ENCODE results near the gene RPL31. TPM values are rescaled to one million over a fixed set of nuclear protein-coding genes. Genes with fewer than 3 reads are reported as not detected.

RPL31 gene
- total and polyA plus RNA-seq, 2 experiments from 2014 or later: 1,256 to 1,571 TPM

DNA sequence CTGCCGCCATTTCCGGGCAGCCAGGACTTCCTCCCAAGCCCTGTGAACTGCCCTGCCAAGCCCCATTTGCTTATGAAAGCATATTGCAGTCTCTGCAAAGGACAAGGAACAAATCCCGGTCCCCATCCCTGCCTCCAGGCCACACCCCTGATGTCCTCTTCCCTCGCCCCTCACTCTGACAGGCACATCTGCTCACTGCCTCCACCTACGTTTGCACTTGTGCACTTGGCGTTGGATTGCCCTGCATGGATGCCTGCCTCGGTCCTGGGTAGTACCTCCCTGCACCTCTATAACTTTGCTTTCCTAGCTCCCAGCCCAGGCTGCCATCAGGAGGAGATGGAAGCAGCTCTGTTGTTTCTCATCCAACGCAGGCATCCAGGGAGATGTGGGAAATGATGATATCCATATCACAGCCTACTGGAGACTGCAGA lies 19.6 kb upstream of the RPL31 start:
- Histone ChIP-seq H3K9me2 (replicated peaks; ENCODE audit: insufficient read depth) (no peaks in the 10 kb centered on the region), H4K20me1 (ENCODE audit: insufficient read depth, poor library complexity, severe bottlenecking) (no peaks in the 10 kb centered on the region), H3K36me3 (replicated peaks; ENCODE audit: insufficient read depth, low read depth) (no peaks in the 10 kb centered on the region), H3K9me3 (ENCODE audit: low read depth) (no peaks in the 10 kb centered on the region), H3K4me3 (no peak overlapping the region), H3K27ac (no peak overlapping the region), H3K79me2 (no peaks in the 10 kb centered on the region), H3K4me1 (ENCODE audit: insufficient read depth) (peaks cover 21% of the 10 kb centered on the region), H3K27me3 (no peaks in the 10 kb centered on the region), H2AFZ (no peak overlapping the region), H3K4me2 (no peak overlapping the region)
- DNase-seq (ENCODE audit: low spot score): no peak
- TF ChIP-seq EZH2 (IDR thresholded peaks at IDR 0.05; ENCODE audit: borderline replicate concordance) (no peak), EZH2phosphoT487 (IDR thresholded peaks at IDR 0.05; ENCODE audit: low read depth, severe bottlenecking, unreplicated experiment) (no peak)
- TF ChIP-seq, protein P1, sequence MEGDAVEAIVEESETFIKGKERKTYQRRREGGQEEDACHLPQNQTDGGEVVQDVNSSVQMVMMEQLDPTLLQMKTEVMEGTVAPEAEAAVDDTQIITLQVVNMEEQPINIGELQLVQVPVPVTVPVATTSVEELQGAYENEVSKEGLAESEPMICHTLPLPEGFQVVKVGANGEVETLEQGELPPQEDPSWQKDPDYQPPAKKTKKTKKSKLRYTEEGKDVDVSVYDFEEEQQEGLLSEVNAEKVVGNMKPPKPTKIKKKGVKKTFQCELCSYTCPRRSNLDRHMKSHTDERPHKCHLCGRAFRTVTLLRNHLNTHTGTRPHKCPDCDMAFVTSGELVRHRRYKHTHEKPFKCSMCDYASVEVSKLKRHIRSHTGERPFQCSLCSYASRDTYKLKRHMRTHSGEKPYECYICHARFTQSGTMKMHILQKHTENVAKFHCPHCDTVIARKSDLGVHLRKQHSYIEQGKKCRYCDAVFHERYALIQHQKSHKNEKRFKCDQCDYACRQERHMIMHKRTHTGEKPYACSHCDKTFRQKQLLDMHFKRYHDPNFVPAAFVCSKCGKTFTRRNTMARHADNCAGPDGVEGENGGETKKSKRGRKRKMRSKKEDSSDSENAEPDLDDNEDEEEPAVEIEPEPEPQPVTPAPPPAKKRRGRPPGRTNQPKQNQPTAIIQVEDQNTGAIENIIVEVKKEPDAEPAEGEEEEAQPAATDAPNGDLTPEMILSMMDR (IDR thresholded peaks at IDR 0.05; ENCODE audit: poor library complexity): no peak
- 86% methylated on average over 8 of the region's 8 CpGs for WGBS (ENCODE audit: low lambda C conversion rate, missing lambda C conversion rate)

DNA sequence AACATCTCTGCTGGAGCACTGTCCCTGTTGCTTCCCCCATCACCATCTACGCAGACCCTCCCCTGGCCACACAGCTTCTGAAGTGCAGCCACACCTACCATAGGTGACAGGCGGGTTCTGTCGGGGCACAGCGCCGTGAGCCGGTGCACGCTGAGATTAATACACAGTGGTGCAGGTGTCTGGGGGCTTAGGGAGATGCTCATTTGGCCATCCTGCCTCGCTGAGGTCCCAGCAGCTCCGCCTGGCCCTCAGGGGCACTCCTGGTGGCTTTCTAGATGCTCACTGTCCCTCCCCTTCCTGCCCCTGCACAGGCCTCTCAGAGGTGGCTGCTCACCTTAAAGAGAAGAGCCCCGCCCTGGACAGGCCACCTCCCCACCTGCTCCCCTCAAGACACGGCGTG lies 18.9 kb upstream of the RPL31 start:
- no peak overlapping the region for H3K4me2 ChIP-seq
- TF ChIP-seq EZH2 (IDR thresholded peaks at IDR 0.05; ENCODE audit: borderline replicate concordance) (no peak), EZH2phosphoT487 (IDR thresholded peaks at IDR 0.05; ENCODE audit: low read depth, severe bottlenecking, unreplicated experiment) (no peak)
- TF ChIP-seq, protein P1 (IDR thresholded peaks at IDR 0.05; ENCODE audit: poor library complexity): no peak
- no peaks in the 10 kb centered on the region for H3K79me2 ChIP-seq
- WGBS (ENCODE audit: low lambda C conversion rate, missing lambda C conversion rate): 98% methylated on average over 12 of the region's 12 CpGs
- H2AFZ ChIP-seq: no peak overlapping the region
- H3K36me3 ChIP-seq (replicated peaks; ENCODE audit: insufficient read depth, low read depth): no peaks in the 10 kb centered on the region
- H3K4me1 ChIP-seq (ENCODE audit: insufficient read depth): peaks cover 21% of the 10 kb centered on the region
- H3K27me3 ChIP-seq: no peaks in the 10 kb centered on the region
- H3K27ac ChIP-seq: no peak overlapping the region
- no peak for DNase-seq (ENCODE audit: low spot score)
- no peaks in the 10 kb centered on the region for H4K20me1 ChIP-seq (ENCODE audit: insufficient read depth, poor library complexity, severe bottlenecking)
- no peaks in the 10 kb centered on the region for H3K9me2 ChIP-seq (replicated peaks; ENCODE audit: insufficient read depth)
- H3K9me3 ChIP-seq (ENCODE audit: low read depth): no peaks in the 10 kb centered on the region
- no peak overlapping the region for H3K4me3 ChIP-seq

DNA sequence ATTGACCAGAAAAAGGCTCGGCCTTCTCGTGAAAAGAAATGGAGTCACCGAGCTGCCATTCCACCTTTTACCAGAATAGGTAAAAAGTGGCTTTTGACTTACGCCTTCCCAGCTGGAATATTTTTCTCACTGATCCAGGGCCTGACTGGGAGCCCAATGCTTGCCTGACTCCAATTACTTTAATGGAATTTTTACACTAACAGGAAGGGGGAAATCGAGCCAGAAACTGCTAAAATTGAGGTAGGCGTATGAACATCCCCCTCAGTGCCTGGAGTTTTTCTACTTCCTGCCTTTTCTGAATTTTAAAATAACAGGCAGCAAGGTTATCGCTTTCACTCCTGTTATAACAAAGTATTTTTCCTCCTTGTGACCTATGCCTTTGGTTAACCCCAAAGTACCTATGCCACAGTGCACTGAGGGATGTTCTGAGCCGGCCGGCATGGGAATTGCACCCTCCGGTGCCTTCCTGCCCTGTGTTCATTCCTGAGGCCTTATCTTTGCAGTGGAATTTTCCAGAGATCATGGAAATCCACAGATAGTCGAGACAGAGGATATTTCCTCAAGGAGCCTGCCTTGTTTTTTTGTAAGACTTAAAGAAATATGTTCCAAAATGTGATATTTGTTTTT lies 18.3 kb upstream of the RPL31 start:
- H4K20me1 ChIP-seq (ENCODE audit: insufficient read depth, poor library complexity, severe bottlenecking): no peaks in the 10 kb centered on the region
- no peaks in the 10 kb centered on the region for H3K9me2 ChIP-seq (replicated peaks; ENCODE audit: insufficient read depth)
- no peaks in the 10 kb centered on the region for H3K36me3 ChIP-seq (replicated peaks; ENCODE audit: insufficient read depth, low read depth)
- DNase-seq (ENCODE audit: low spot score): peak; percentile 41
- H3K4me2 ChIP-seq: no peak overlapping the region
- H3K27me3 ChIP-seq: no peaks in the 10 kb centered on the region
- peak overlapping the region; percentile 38 for H3K27ac ChIP-seq
- H3K4me1 ChIP-seq (ENCODE audit: insufficient read depth): peaks cover 21% of the 10 kb centered on the region
- no peaks in the 10 kb centered on the region for H3K9me3 ChIP-seq (ENCODE audit: low read depth)
- no peak overlapping the region for H2AFZ ChIP-seq
- no peak overlapping the region for H3K4me3 ChIP-seq
- WGBS (ENCODE audit: low lambda C conversion rate, missing lambda C conversion rate): 59% methylated on average over 11 of the region's 11 CpGs
- TF ChIP-seq, protein P1 (IDR thresholded peaks at IDR 0.05; ENCODE audit: poor library complexity): no peak
- TF ChIP-seq EZH2phosphoT487 (IDR thresholded peaks at IDR 0.05; ENCODE audit: low read depth, severe bottlenecking, unreplicated experiment): no peak
- TF ChIP-seq EZH2 (IDR thresholded peaks at IDR 0.05; ENCODE audit: borderline replicate concordance): no peak
- H3K79me2 ChIP-seq: no peaks in the 10 kb centered on the region

Data from hepatocyte (in vitro differentiated cells).